DMS53 (cell line): ENCODE measurements around the gene ADAM12.

Experiments
- DNase-seq: peaks from one replicate; lab custom pipeline; 2025; lab: John Stamatoyannopoulos, UW

Gene ADAM12

DNA sequence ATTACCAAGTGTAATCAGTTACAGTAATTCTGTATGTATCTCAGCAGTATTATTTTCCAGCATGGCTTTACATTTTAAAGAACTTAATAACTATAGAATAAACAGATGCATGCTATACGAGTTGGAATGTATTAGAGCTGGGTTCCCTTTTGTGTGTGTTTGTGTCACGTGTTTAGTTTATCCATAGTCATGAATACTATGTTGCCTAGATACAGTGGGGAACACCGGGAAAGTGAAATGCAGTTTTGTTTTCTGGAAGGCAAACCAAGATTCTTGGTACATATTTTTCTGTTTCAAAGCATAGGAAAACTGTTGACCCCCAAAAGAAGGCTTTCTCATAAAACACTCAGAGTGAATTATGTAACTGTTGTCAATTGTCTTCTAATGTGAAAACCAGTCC, 372.9 kb downstream of the ADAM12 start:
- DNase-seq, result peak; percentile 41

DNA sequence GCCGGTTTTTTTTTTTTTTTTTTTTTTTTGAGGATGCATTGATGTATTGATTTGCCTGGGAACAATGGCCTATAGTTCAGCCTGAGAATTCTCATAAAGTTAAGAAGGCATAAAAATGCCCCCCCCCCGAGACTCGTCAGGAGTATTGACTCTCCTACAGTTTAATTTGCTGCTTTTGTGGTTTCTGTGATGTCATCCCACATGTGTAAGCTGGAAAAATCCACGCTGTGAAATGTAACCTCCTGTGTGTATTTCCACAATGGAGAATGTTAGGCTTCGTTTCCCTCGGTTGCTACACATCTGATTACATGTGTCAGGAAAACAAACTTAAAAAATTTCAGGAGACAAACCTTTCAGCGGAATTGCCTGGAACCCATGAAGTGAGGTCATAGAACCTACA, 374.0 kb downstream of the ADAM12 start:
- peak; percentile 90 for DNase-seq

DNA sequence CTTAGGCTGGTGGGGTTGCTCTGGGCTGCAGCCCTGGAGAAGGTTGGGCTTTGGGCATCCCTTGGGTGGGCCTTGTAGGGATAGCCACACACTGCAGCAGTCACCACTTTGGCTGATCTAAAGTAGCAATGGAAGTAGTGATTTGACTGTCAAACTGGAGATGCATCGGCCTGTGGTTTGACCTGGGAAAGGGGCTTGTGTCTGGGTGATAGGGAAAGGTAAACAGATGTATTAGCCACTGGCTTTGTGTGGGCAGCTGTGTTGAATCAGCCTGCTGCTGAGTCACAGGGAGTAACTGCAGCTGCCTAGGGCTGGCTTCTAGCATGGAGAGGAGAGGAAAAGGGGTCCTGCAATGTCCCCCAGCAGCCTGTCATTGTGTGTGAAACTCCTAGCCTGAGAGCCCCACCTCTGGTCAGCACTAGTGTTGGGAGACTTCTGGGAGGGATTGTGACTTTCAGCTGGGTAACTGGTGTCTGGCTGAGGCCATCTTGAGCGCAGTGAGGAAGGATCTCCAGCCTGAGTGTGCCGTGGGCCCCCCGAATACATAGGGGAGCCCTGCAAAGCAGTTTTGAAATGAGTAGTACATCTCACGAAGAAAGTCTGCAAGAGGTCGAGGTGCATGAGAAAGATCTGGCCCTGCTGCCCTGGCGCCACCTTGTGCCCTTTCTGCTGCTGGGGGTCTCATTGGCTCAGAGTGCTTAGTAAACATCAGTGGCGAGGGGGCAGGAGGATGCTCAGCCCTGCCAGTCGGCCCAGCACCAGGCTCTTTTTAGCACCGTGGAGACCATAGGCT, 374.6 kb downstream of the ADAM12 start:
- peak; percentile 96 for DNase-seq

DNA sequence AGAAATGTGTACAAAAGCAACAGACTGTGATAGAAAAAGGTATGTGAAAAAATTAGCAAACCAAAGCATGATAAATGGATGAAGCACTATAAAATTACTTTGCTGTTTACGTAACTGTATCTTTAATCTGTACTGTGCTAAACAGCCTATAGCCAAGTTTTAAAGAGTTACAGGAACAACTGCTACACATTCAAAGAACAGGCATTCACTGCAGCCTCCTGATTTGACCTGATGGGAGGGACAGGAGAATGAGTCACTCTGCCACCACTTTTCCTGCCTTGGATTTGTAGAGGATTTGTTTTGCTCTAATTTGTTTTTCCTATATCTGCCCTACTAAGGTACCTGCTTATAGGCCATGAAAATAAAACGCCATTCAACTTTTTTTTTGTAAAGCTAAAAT, 375.8 kb downstream of the ADAM12 start:
- peak; percentile 76 for DNase-seq

DNA sequence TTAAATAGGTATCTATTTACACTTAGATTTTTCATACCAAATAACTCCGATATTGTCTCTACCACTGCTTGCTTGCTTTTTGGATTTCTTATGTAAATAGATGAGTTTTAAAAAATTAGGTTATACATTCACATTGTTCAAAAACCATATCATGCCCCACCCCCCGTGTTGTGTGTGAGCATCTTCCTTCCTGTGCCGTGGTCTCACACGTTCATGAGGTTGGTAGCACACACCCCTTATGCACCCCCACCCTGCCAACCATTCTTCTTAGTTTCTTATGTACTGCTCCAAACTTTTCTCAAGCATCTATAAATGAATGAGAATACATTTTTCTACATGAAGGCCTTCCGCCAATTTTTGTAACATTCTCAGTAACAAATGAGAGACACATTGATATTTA, 376.3 kb downstream of the ADAM12 start:
- no peak for DNase-seq

DNA sequence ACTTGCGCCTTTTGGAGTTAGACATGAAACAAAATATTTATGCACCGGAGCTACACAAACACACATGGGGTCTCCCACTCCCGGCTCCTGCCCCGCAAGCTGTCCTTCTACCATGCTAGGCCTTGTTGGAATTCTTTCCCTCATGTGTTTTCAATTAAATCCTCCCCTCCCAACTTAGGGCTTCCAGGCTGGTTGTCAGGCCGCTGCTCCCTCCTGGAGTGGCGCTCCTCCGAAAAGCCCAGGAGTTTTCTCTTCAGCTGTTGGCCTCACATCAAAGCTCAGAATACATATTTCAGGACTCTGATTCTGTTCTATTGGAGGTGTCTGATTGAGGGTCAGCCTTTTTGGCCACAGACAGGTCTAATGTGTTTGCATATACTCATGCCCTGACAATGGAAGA, 378.6 kb downstream of the ADAM12 start:
- no peak for DNase-seq

DNA sequence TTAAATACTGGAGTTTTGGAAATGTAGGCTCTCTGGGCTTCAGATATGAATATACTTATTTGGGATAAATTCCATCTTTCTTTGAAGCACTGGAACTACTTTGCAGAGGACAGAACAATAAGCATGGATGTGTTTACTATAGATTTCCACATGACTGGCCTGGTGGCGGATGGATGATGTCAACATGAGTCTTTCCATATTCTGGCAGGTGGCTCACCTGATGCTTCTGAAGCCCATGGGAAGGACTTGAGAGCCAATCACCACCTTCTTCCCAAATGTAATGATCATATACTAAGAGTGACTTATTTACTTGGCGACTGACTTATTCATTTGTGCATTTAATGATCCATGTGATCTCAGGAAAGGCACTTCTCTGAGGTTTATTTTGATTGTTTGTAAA, 381.4 kb downstream of the ADAM12 start:
- peak; percentile 88 for DNase-seq

DNA sequence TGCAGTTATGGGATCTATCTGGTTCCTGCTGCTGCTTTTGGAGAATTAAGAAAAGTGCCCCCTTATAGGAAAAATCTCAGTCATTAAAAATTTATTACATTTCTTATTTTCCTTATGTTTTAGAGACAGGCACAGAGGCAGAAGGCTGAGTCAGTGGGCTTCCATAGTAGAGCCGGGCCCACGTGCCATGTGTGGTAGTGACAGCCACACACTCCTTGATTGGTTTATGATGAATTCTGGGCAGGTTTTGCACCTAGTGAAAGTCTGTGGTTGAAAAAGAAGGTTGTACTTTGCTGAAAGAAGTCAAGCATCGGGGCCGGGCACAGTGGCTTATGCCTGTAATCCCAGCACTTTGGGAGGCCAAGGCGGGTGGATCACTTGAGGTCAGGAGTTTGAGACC, 382.0 kb downstream of the ADAM12 start:
- DNase-seq, result no peak

DNA sequence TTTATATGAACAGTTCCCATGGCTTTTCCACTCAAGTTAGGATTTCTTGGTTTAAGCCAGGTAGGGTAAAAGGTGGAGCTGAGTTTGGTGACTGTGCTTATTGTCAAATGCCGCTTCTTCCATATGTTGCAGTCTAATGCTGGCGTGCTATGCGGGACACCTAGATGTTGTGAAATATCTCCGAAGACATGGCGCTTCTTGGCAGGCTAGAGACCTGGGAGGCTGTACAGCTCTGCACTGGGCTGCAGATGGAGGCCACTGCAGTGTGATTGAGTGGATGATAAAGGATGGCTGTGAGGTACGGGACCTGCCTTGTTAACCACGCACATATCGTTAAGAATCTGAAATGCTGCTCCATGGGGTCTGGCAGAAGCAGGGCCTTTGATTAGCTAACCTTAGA, 383.5 kb downstream of the ADAM12 start:
- DNase-seq, result no peak

DNA sequence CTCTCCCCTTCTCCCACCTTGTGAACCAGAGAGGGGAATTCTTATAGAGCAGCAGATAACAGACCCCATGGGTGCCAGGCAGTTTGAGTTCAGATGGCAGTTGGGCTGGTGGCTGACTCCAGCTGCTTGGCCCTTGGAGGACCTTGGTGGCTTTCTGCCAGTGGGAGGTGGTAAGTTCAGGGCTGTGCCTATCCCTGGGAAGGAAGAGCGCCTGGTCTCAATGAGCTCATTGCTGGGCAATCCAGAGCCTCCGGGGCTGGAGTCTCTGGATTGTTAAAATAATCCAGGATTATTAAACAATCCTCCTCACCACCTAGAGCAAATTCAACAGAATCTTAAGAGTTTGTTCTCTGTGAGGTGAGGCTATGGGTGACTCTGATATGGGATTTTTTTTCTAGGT, 386.7 kb downstream of the ADAM12 start:
- peak; percentile 20 for DNase-seq

DNA sequence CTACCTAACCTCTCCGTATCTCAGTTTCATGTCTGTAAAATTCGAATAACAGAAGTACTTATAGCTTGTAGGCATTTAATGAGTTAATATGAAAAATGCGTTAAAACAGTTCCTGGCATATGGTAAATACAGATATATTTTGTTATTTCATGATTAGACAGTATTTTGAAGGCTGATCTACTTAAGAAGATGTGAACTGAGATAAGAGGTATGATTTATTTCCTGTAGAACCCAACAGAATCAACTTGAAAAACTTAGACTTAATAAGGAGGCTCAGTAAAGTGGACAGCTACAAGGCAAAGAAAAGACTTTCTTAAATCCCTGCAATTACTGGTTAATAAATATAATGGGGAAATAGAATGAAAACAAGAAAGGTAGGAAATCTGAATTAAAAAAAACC, 388.6 kb downstream of the ADAM12 start:
- no peak for DNase-seq

DNA sequence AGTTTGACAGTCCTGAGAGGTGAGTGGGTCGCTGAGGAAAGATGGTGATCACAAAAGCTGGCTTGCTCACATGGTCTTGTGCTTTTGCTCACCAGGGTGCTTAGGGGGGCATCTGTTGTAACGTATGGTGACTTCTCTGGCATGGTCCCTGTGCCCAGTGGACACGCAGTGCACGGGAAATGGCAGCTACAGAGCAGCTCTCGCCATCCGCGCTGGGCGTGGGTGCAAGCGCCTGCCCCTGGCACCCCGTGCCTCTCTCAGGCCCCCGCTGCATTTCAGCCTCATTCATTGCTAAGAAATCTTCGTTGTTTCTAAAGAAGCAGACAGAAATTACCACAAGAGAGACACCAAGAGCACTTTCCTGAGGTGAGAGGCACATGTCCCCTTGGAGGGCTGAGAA, 390.7 kb downstream of the ADAM12 start:
- DNase-seq, result no peak

DNA sequence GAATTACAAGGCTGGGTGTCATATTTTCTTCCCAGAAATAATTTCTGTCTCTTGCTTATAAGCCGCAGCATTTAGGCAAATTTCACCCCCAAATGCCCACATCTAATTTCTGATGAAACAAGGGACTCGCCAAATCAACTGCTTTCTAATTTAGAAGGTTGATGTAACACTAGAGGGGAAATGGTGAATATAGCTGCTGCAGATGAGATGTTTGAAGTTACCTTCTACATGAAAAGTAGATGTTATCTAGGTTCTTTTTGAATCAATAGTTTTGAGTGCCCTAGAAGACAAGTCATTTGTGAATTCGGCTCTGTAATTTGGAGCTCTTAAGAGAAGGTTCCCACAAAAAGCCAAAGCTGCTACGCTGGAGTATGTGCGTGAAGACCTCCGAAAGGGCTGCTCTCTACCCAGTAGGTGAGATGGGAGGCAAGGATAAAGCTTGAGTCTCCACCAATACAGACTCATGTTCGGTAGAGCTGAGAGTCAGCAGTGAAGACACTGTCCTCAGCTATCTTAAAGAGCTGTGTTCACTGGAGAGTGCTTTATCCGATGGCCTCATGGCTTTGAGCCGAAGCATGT, 392.5 kb downstream of the ADAM12 start:
- no peak for DNase-seq

DNA sequence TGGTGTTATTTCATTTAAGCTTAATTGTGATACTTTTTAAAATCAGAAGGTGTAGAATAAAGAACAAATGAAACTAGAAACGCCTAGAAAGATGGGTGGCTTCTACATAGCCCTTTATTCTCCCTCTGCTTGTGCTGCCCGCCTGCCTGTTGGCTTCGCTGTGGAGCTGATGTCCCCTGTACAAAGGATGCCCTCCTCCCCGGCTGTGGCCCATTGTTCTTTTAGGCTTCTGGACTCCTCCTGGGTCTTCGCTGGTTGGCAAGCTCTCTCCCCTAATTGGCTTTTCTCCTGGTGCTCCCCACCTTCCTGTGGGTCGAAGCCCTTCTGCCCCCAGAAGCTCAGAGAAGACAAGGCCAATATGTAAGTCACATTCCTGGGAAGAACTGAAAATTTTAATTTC, 393.7 kb downstream of the ADAM12 start:
- no peak for DNase-seq

DNA sequence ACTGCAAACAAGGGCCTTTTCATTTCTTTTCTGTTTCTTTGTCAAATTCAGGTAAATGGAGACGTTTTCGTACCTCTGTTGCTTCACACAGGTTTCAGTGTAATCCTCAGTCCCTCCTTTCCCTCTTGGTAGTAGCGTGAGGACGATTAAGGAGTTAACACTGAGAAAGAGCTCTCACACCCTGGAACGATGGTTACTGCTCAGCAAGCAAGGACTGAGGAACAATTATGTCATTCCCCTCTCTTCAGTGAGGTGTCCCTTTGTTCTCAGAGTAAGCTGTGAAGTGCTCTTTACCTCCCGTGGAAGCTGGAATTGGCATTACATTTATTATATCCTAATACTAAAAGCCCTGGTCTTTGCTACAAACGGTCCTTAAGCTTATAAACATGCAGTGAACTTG, 396.0 kb downstream of the ADAM12 start:
- peak; percentile 16 for DNase-seq

DNA sequence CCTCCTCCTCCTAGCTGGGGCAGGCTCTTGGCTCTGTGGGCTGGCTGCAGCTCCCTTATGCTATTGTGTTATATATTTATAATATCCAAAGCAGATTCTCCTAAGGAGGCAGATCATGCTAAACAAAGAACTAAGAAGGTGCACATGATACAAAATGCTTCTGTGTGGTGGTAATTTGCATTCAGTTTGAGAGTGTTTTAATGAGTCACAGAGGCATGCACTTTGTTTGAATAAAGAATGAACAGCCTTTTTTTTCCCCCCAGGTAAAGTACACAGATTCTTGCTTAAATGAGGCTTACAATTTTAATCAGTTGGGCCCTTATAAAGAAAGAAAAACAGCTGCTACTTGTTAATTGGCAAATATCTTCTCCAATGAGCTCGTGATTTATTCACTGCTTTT, 396.9 kb downstream of the ADAM12 start:
- peak; percentile 8 for DNase-seq

DNA sequence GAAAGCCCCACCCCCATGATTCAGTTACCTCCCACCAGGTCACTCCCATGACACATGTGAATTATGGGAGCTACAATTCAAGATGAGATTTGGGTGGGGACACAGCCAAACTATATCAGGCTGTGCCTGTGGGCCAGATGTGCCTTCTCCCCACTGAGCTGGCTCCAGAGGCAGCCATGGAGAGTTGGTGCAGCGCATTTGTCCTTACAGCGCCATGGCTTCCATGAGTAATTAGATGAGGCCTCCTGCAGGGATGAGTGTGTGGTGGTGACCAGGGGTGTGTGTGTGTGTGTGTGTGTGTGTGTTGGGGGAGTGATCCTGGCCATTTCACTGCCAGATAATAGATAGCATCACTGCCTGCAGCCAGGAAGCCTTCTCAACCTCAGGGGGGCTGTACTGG, 397.3 kb downstream of the ADAM12 start:
- no peak for DNase-seq

DNA sequence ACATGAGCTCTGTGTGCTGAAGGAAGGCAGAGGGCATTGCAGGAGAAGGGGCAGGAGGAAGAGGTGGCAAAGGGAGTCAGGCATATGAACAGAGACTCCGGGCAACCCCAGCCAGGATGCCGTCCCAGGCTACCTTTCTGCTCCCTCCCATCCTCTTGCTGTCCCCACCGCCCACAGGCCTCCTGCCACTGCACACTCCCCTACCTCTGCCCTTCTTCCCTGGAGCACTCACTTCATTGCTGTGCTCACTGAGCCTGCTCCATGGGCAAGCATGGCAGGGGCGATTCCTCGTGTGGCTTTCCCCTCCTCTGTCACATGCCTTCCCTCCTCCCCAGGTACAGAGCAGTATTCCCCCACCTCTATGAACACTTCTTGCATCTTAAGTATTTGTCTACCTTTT, 398.5 kb downstream of the ADAM12 start:
- no peak for DNase-seq

DNA sequence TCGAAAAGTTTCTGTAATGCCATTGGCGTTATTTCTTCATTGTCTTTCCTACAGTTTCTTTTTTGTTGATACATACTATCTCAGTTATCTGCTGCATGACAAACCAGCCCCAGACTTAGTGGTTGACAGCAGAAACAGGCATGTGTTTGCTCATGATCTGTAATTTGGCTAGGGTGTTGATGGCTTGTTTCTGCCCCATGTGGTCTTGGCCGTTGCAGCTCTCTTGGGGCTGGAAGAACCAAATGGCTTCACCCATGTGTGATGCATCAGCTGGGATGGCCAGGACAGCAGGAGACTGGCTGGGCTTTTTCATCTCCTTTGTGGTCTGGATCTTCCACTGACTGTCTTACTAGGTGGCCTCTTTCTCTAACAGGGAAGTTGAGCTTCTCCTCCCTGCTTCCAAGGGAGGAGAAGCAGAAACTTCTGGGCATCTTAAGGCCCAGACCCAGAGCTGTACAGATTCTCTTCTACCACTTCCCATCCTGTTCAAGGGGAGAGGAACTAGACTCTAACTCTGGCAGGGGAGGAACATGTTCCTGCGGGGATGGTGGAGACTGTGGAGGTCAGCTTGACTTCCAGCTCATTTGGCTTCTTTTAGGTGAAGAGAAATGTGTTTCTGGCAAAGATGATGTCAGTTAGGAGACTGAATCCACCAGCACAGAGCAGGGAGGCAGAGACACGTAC, 402.6 kb downstream of the ADAM12 start:
- no peak for DNase-seq

DNA sequence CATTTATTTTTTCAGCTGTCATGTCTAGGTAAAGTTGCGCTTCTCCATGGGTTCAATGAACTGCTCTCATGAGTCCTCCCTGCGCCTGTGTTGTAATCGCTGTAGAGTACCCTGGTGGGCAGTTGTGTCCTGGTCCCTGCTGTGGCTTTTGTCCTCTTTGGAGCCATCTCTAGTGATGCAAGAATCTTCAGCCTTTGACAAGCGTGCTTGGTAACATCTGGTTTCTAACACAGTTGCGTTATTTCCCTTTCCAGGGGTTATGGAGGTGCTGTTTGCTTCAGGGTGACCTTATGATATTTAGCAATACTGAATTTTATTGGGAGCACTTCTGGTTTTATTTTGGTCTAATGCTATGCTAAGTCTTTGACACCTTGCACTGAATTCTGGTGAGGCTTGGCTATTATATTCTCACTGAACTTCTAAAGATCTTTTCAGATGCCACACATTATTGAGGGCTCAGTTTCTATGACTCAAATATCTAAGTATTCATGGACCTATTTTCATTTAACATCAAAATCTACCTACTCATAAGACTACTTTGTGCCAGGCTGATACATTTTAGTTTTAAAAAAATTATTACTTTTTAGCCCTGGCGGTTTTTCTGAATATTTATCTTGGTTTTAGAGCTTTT, 403.3 kb downstream of the ADAM12 start:
- DNase-seq, result peak; percentile 22

DNA sequence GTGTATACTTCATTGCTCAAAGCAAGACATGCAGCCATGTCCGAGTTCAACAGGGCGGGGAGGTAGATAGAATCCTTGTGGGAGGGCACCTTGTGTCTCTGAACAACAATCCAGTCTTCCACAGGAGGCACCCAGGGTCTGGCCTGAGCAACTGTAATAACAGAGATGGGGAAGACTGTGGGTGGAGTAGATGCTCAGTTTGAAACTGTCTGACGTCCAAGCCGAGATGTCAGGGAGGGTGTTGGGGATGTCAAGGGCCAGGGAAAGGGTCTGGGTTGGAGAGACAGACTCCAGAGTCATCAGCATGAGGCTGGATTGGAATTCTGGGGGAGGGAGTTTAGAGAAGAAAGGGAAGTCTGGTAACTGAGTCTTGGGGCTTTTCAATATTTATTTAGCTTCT, 403.9 kb downstream of the ADAM12 start:
- peak; percentile 22 for DNase-seq

DNA sequence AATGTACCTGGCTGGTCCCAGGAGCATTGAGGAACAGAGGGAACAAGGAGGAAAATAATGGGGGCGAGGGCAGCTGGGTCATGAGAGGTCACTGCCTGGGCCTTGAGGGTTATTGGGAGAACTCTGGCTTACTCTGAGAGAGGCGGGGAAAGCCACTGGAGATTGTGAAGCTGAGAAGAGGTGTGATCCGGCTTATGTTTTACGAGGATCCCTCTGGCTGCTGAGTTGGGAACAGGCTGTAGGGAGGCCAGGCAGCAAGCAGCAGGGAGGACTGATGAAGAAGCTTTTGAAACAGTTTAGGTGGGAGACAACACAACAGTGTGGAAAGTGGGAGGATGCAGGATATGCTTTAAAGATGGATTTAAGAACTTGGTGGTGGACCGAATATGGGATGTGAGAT, 404.6 kb downstream of the ADAM12 start:
- no peak for DNase-seq

DNA sequence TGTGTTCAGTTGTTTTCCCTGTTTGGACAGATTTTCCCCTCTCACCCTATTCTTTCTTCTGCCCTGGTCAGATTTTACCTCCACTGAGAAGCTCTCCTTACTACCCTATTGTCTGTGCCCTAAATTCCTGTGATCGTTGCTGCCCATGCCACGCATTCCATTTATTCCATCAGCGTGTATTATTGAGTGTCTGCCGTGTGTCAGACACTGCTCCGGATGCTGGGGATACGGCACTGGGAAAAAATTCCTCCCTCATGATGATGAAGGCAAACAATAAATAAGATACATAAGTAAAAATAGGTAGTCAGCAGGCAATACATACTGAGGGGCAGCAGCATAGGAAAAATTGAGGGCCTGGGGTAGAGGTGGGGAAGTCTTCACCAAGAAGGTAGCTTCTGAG, 405.1 kb downstream of the ADAM12 start:
- DNase-seq, result no peak
